HepG2 (cell line): Measurements from ENCODE around the gene ZBTB45. TPM values are rescaled to one million over a fixed set of nuclear protein-coding genes. Genes with fewer than 3 reads are reported as not detected.

Experiments
- BRCA1 ChIP-seq: sonication (generic); formaldehyde crosslinking; IDR thresholded peaks from 2 replicates; pipeline ENCODE4 v1.4.0; 2020; ENCODE audit warnings: missing genetic modification reagents
- SAP130 ChIP-seq: IDR thresholded peaks from 2 replicates; pipeline ENCODE4 v1.6.1; 2016; ENCODE audit warnings: low read depth
- SMC3 ChIP-seq: IDR thresholded peaks from 2 replicates; pipeline ENCODE4 v1.6.1; 2011; ENCODE audit warnings: low read length, improper control_type of control experiment
- SP4 ChIP-seq: sonication (generic); formaldehyde crosslinking; IDR thresholded peaks from 2 replicates; pipeline ENCODE4 v1.8.1; 2023; ENCODE audit warnings: mild to moderate bottlenecking, missing genetic modification reagents
- YEATS4 ChIP-seq: sonication (generic); formaldehyde crosslinking; IDR thresholded peaks from 2 replicates; pipeline ENCODE4 v1.4.0; 2020; ENCODE audit warnings: missing genetic modification reagents, borderline replicate concordance
- ZNF33A ChIP-seq: sonication (generic); formaldehyde crosslinking; IDR thresholded peaks from 2 replicates; pipeline ENCODE4 v1.5.1; 2020; ENCODE audit warnings: missing genetic modification reagents, mild to moderate bottlenecking, moderate library complexity, borderline replicate concordance
- ZNF34 ChIP-seq: sonication (generic); formaldehyde crosslinking; IDR thresholded peaks from 2 replicates; pipeline ENCODE4 v1.4.0; 2020; ENCODE audit warnings: mild to moderate bottlenecking, missing genetic modification reagents, borderline replicate concordance
- ZNF44 ChIP-seq: sonication (generic); formaldehyde crosslinking; IDR thresholded peaks from 2 replicates; pipeline ENCODE4 v1.5.1; 2020; ENCODE audit warnings: mild to moderate bottlenecking, missing genetic modification reagents
- ZNF556 ChIP-seq: sonication (generic); formaldehyde crosslinking; IDR thresholded peaks from 2 replicates; pipeline ENCODE4 v1.4.0; 2020; ENCODE audit warnings: mild to moderate bottlenecking, missing genetic modification reagents, borderline replicate concordance
- polyA plus RNA-seq, 8 experiments: library from polyadenylated mRNA; depleted of rRNA in 3 of 8; stranded (reverse) in 7 of 8; unstranded in 1 of 8; fragments of >200 nt; fragmentation: Illumina TruSeq in 4 of 8; extraction: Trizol in 4 of 8; gene quantifications; 2 replicates each; pipeline versions ENCODE4 v1.2.1 to v1.2.3, GENCODE V29; 2011 to 2016; ENCODE audit warnings: low read depth in 4 of 8, missing spikeins in 1 of 8, mixed read lengths in 1 of 8; ENCODE audit not compliant: insufficient read depth in 1 of 8
- total RNA-seq, 5 experiments: library from RNA; depleted of rRNA; stranded (reverse); fragments of >200 nt; fragmentation: Illumina TruSeq; extraction: Trizol; gene quantifications; 2 replicates each; pipeline ENCODE4 v1.2.3, GENCODE V29; 2016; ENCODE audit warnings: low read depth in 1 of 5
- TF ChIP-seq, protein P1 (sequence below): sonication (generic); formaldehyde crosslinking; IDR thresholded peaks from 2 replicates; pipeline ENCODE4 v1.5.0; 2020; ENCODE audit warnings: mild to moderate bottlenecking, missing genetic modification reagents, borderline replicate concordance
- TF ChIP-seq, protein P2 (sequence below): sonication (generic); formaldehyde crosslinking; IDR thresholded peaks from 2 replicates; pipeline ENCODE4 v1.5.1; 2020; ENCODE audit warnings: missing genetic modification reagents, mild to moderate bottlenecking, borderline replicate concordance
- TF ChIP-seq, protein P3 (sequence below): IDR thresholded peaks from 2 replicates; pipeline ENCODE4 v1.6.1; 2016; ENCODE audit warnings: low read depth, borderline replicate concordance
- TF ChIP-seq, protein P4 (sequence below), 2 experiments: sonication (generic) in 1 of 2; formaldehyde crosslinking in 1 of 2; IDR thresholded peaks; 2 replicates each; pipeline versions ENCODE4 v1.6.1 to v1.9.0; 2014 to 2022; ENCODE audit warnings: antibody characterized with exemption in 1 of 2, borderline replicate concordance in 1 of 2, inconsistent platforms in 1 of 2, low read depth in 1 of 2, missing genetic modification reagents in 1 of 2
- TF ChIP-seq, protein P5 (sequence below): sonication (generic); formaldehyde crosslinking; IDR thresholded peaks from 2 replicates; pipeline ENCODE4 v1.4.0; 2020; ENCODE audit warnings: mild to moderate bottlenecking, missing genetic modification reagents

Gene ZBTB45
- total and polyA plus RNA-seq, 2 of the 13 experiments (the other 11 are each of a cell fraction or from before 2014, with no cell fraction given) = 3.0 to 3.7 TPM

DNA sequence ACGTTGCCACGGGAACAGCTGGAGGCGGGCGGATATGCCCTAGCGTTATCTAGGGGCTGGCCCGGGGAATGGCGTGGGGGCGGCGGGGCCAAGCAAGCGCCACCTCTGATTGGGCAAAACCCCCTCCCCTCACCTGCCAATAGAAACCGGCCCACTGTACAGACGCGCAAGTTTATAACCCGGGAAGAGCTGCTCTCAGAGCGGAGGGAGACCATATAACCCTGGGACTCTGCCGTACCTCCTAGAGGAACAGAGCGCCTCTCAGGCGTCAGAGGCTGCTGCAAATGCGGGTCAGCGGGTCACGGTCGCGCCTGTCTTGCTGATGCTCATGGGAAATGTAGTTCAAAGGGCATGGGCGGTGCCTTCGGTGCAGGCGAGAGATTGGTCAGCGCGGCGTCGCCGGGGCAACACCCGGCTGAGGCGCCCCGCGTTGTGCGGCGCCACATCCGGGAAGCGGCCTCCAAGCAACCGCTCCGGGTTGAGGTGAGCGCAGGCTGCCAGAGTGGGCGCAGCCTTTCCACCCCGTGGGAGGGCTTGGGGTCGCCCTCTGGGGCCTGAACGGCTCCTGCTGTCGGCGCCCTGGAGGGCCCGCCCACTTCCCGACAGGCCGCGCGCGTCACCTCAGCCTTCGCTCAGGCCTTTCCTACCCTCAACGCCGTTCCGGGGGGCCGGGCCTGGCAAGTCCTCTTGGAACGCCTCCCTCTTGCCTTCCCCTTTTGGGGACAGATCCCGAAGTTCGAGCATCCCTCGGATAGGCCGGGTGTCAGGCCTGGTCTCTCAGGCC is 43.7 kb downstream of the ZBTB45 start, which contains the start of gene ZNF446 (continued):
- TF ChIP-seq, protein P1, sequence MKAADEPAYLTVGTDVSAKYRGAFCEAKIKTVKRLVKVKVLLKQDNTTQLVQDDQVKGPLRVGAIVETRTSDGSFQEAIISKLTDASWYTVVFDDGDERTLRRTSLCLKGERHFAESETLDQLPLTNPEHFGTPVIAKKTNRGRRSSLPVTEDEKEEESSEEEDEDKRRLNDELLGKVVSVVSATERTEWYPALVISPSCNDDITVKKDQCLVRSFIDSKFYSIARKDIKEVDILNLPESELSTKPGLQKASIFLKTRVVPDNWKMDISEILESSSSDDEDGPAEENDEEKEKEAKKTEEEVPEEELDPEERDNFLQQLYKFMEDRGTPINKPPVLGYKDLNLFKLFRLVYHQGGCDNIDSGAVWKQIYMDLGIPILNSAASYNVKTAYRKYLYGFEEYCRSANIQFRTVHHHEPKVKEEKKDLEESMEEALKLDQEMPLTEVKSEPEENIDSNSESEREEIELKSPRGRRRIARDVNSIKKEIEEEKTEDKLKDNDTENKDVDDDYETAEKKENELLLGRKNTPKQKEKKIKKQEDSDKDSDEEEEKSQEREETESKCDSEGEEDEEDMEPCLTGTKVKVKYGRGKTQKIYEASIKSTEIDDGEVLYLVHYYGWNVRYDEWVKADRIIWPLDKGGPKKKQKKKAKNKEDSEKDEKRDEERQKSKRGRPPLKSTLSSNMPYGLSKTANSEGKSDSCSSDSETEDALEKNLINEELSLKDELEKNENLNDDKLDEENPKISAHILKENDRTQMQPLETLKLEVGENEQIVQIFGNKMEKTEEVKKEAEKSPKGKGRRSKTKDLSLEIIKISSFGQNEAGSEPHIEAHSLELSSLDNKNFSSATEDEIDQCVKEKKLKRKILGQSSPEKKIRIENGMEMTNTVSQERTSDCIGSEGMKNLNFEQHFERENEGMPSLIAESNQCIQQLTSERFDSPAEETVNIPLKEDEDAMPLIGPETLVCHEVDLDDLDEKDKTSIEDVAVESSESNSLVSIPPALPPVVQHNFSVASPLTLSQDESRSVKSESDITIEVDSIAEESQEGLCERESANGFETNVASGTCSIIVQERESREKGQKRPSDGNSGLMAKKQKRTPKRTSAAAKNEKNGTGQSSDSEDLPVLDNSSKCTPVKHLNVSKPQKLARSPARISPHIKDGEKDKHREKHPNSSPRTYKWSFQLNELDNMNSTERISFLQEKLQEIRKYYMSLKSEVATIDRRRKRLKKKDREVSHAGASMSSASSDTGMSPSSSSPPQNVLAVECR (CRISPR knock-in tag) = peak; percentile 96
- TF ChIP-seq ZNF44 (CRISPR knock-in tag) = no peak
- TF ChIP-seq, protein P2, sequence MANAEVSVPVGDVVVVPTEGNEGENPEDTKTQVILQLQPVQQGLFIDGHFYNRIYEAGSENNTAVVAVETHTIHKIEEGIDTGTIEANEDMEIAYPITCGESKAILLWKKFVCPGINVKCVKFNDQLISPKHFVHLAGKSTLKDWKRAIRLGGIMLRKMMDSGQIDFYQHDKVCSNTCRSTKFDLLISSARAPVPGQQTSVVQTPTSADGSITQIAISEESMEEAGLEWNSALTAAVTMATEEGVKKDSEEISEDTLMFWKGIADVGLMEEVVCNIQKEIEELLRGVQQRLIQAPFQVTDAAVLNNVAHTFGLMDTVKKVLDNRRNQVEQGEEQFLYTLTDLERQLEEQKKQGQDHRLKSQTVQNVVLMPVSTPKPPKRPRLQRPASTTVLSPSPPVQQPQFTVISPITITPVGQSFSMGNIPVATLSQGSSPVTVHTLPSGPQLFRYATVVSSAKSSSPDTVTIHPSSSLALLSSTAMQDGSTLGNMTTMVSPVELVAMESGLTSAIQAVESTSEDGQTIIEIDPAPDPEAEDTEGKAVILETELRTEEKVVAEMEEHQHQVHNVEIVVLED (CRISPR knock-in tag) = peak; percentile 93
- TF ChIP-seq SMC3 = no peak
- TF ChIP-seq, protein P3, sequence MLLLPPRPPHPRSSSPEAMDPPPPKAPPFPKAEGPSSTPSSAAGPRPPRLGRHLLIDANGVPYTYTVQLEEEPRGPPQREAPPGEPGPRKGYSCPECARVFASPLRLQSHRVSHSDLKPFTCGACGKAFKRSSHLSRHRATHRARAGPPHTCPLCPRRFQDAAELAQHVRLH (CRISPR knock-in tag) = 0 out of 2 replicates have a peak, but pooled peaks have one; percentile 50
- 0 out of 2 replicates have a peak, but pooled peaks have one; percentile 29 for TF ChIP-seq ZNF556 (CRISPR knock-in tag)
- TF ChIP-seq, protein P4, sequence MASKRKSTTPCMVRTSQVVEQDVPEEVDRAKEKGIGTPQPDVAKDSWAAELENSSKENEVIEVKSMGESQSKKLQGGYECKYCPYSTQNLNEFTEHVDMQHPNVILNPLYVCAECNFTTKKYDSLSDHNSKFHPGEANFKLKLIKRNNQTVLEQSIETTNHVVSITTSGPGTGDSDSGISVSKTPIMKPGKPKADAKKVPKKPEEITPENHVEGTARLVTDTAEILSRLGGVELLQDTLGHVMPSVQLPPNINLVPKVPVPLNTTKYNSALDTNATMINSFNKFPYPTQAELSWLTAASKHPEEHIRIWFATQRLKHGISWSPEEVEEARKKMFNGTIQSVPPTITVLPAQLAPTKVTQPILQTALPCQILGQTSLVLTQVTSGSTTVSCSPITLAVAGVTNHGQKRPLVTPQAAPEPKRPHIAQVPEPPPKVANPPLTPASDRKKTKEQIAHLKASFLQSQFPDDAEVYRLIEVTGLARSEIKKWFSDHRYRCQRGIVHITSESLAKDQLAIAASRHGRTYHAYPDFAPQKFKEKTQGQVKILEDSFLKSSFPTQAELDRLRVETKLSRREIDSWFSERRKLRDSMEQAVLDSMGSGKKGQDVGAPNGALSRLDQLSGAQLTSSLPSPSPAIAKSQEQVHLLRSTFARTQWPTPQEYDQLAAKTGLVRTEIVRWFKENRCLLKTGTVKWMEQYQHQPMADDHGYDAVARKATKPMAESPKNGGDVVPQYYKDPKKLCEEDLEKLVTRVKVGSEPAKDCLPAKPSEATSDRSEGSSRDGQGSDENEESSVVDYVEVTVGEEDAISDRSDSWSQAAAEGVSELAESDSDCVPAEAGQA (IDR thresholded peaks at IDR 0.05; ENCODE audit: low read depth) = no peak
- TF ChIP-seq, protein P4 (CRISPR knock-in tag; IDR thresholded peaks at IDR 0.05; ENCODE audit: borderline replicate concordance) = peak; percentile 53; the same call in 1 of the 2 replicates
- TF ChIP-seq, protein P5, sequence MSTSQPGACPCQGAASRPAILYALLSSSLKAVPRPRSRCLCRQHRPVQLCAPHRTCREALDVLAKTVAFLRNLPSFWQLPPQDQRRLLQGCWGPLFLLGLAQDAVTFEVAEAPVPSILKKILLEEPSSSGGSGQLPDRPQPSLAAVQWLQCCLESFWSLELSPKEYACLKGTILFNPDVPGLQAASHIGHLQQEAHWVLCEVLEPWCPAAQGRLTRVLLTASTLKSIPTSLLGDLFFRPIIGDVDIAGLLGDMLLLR (CRISPR knock-in tag) = peak; percentile 49; the same call in 1 of the 2 replicates
- no peak for TF ChIP-seq ZNF33A (CRISPR knock-in tag)
- peak; percentile 91 for TF ChIP-seq BRCA1
- TF ChIP-seq ZNF34 = 0 out of 2 replicates have a peak, but pooled peaks have one; percentile 87
- peak; percentile 94 for TF ChIP-seq SAP130
- TF ChIP-seq YEATS4 = peak; percentile 71
- TF ChIP-seq SP4 = peak; percentile 86
